DMS153 treated with DMSO at 0.1 percent for 48 hours (cell line): ENCODE results near the gene GGT5.

Experiments
- DNase-seq: peaks from one replicate; lab custom pipeline; 2025; ENCODE audit not compliant: unreplicated experiment; lab: John Stamatoyannopoulos, UW

The GGT5 gene

GRCh38 chr22:24170632-24171031, 74.2 kb downstream of the GGT5 start:
- no peak for DNase-seq

DNA sequence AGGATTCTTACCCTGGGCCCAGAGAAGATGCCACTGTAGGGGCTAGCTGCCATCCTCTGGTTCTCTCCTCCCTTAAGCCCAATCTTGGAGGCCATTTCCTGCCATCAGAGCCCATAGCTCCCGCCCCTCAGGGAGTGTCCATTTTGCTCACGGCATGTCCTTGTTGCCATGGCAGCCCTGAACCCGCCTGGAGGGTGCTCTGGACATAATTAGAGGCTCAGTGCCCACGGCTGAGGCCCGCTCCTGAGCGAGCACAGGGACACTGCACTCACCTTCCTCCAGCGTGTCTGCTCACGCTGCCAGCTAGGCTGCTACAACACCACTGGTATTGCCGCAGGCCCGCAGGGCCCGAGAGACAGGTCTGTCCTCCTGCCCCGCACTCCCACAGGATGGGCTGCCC, 74.7 kb downstream of the GGT5 start:
- no peak for DNase-seq
